Sigmoid colon (tissue), 4 donors: Measurements from ENCODE around the gene PLCH2.

Experiments
- CTCF ChIP-seq, 4 experiments: fragments of 450-650 bp in 3 of 4; fragments of 200-600 bp in 1 of 4; IDR thresholded peaks; one replicate each; pipeline ENCODE4 v1.5.1; 2016 to 2019; ENCODE audit warnings: antibody characterized with exemption in 4 of 4, mild to moderate bottlenecking in 3 of 4, moderate library complexity in 2 of 4
- EP300 ChIP-seq, 4 donors: sonication (generic); formaldehyde crosslinking; IDR thresholded peaks; one replicate each; pipeline ENCODE4 v1.6.1; 2017; ENCODE audit warnings: antibody characterized with exemption in 4 of 4
- POLR2A ChIP-seq, 2 donors: fragments of 450-650 bp; IDR thresholded peaks; one replicate each; pipeline ENCODE4 v1.6.1; 2016; ENCODE audit warnings: antibody characterized with exemption in 2 of 2, mild to moderate bottlenecking in 2 of 2, moderate library complexity in 2 of 2

GRCh38 chr1:2528966-2529783, 53.1 kb downstream of the PLCH2 start:
- no peak for TF ChIP-seq EP300 (IDR thresholded peaks at IDR 0.05)
- TF ChIP-seq POLR2A (IDR thresholded peaks at IDR 0.05): no peak
- TF ChIP-seq CTCF (IDR thresholded peaks at IDR 0.05): no peak
